K562 (cell line): ENCODE data around the gene ZNF296. TPM values are rescaled to one million over a fixed set of nuclear protein-coding genes. Genes with fewer than 3 reads are reported as not detected.
A peak's percentile ranks its signal among the peaks of the same experiment; 100 is the strongest.

Experiments
- ATAC-seq: fragments of 200-7000 bp; cut with Tn5 transposase; 3 replicates; pipeline ENCODE4 v1.9.1; 2020; ENCODE audit warnings: moderate library complexity
- BruUV-seq: library from RNA; stranded (reverse); fragments of 400-500 nt; replicated peaks from 2 replicates; lab custom pipeline; 2021; lab: Mats Ljungman, UMichigan
- CTCF ChIA-PET: fragments of 300-600 bp; formaldehyde crosslinking; extraction: SDS; loops from one replicate; lab custom pipeline; 2021; ENCODE audit warnings: low intra/inter-chr PET ratio; lab: Yijun Ruan, JAX
- POLR2A ChIA-PET: fragments of 300-600, 350-650 bp; sonication (Branson Sonifier 250); formaldehyde crosslinking; extraction: SDS; loops from one replicate; lab custom pipeline; 2021; ENCODE audit warnings: antibody characterized with exemption, inconsistent platforms; lab: Yijun Ruan, JAX
- DNase-seq, 4 experiments: peaks; one replicate each; pipeline versions ENCODE4 v3.0.0 to v3.0.0-alpha.2; 2011 to 2018; ENCODE audit warnings: low spot score in 3 of 4, mixed read lengths in 3 of 4; ENCODE audit errors: extremely low read depth in 1 of 4
- FAIRE-seq: peaks from 2 replicates; lab custom pipeline; 2011; peaks lifted over from hg19 to GRCh38; lab: Jason Lieb, UNC
- H2AFZ ChIP-seq: 2 replicates; pipeline ENCODE4 v1.6.0; 2011; ENCODE audit warnings: low read depth, low read length, control low read depth, inconsistent platforms
- H3K27ac ChIP-seq: fragments of 200-600 bp; 3 replicates; pipeline ENCODE4 v1.8.0; 2011; ENCODE audit warnings: low read depth, mild to moderate bottlenecking, control low read depth, inconsistent platforms, low read length, moderate library complexity, mixed read lengths; ENCODE audit errors: extremely low read depth
- H3K27me3 ChIP-seq, 2 experiments: fragments of 300-600 bp in 1 of 2; 2 replicates in 1 of 2; 3 replicates in 1 of 2; pipeline versions ENCODE4 v1.6.0 to v1.8.0; 2011; ENCODE audit warnings: inconsistent platforms in 2 of 2, low read length in 2 of 2, mild to moderate bottlenecking in 1 of 2, mixed read lengths in 1 of 2, moderate library complexity in 1 of 2; ENCODE audit not compliant: control insufficient read depth in 2 of 2, insufficient read depth in 2 of 2
- H3K36me3 ChIP-seq: fragments of 300-600 bp; 3 replicates; pipeline ENCODE4 v1.8.0; 2011; ENCODE audit warnings: mild to moderate bottlenecking, low read length, inconsistent platforms; ENCODE audit not compliant: control insufficient read depth, insufficient read depth
- H3K4me1 ChIP-seq, 2 experiments: fragments of 200-600 bp in 1 of 2; replicated peaks in 1 of 2; 2 replicates in 1 of 2; 3 replicates in 1 of 2; pipeline versions ENCODE4 v1.5.1 to v1.8.0; 2011; ENCODE audit warnings: inconsistent platforms in 2 of 2, low read length in 2 of 2, mild to moderate bottlenecking in 1 of 2, mixed read lengths in 1 of 2, moderate library complexity in 1 of 2; ENCODE audit not compliant: control insufficient read depth in 2 of 2, insufficient read depth in 2 of 2
- H3K4me2 ChIP-seq: 2 replicates; pipeline ENCODE4 v1.6.1; 2011; ENCODE audit warnings: low read length, control low read depth, inconsistent platforms, mixed read lengths; ENCODE audit not compliant: insufficient read depth
- H3K4me3 ChIP-seq: fragments of 200-600 bp; sonication (generic), shearing (Covaris generic); 2 replicates; pipeline ENCODE4 v1.5.1; 2016; ENCODE audit warnings: control low read depth, inconsistent platforms
- H3K79me2 ChIP-seq: fragments of 200-600 bp; 3 replicates; pipeline ENCODE4 v1.8.0; 2011; ENCODE audit warnings: low read length, inconsistent platforms; ENCODE audit not compliant: control insufficient read depth, insufficient read depth
- H3K9ac ChIP-seq, 2 experiments: 2 replicates each; pipeline versions ENCODE4 v1.6.0 to v1.6.1; 2011; ENCODE audit warnings: low read depth in 2 of 2, low read length in 2 of 2, control low read depth in 1 of 2, inconsistent platforms in 1 of 2, mild to moderate bottlenecking in 1 of 2, mixed read lengths in 1 of 2; ENCODE audit not compliant: insufficient read depth in 1 of 2
- H3K9me1 ChIP-seq: one replicate; pipeline ENCODE4 v1.6.0; 2011; ENCODE audit warnings: inconsistent platforms, mild to moderate bottlenecking, low read length, moderate library complexity; ENCODE audit not compliant: control insufficient read depth, insufficient read depth
- H3K9me3 ChIP-seq: replicated peaks from 2 replicates; pipeline ENCODE4 v1.5.1; 2011; ENCODE audit warnings: low read depth, low read length, inconsistent platforms; ENCODE audit not compliant: control insufficient read depth, insufficient read depth
- H4K20me1 ChIP-seq: replicated peaks from 2 replicates; pipeline ENCODE4 v1.6.1; 2011; ENCODE audit warnings: low read length, inconsistent platforms, mixed read lengths; ENCODE audit not compliant: control insufficient read depth, insufficient read depth
- CREM ChIP-seq: IDR thresholded peaks from 2 replicates; pipeline ENCODE4 v1.6.1; 2014; ENCODE audit warnings: antibody characterized with exemption, low read depth
- HDAC6 ChIP-seq: IDR thresholded peaks from 2 replicates; pipeline ENCODE4 v1.6.1; 2012; ENCODE audit warnings: low read depth, mild to moderate bottlenecking, control low read depth, inconsistent platforms, low read length, moderate library complexity
- MECOM ChIP-seq: fragments of 250-450 bp; sonication (Bioruptor Pico); IDR thresholded peaks from 2 replicates; pipeline ENCODE4 v1.8.0; 2022; ENCODE audit warnings: inconsistent platforms
- THRAP3 ChIP-seq: fragments of 450-650 bp; IDR thresholded peaks from 2 replicates; pipeline ENCODE4 v1.6.1; 2016; ENCODE audit warnings: mild to moderate bottlenecking, inconsistent platforms, borderline replicate concordance
- ZFP36 ChIP-seq: fragments of 150-350 bp; IDR thresholded peaks from 2 replicates; pipeline ENCODE4 v1.6.1; 2018; ENCODE audit warnings: low read length, low read depth; ENCODE audit not compliant: partially characterized antibody
- ZNF124 ChIP-seq: sonication (generic); formaldehyde crosslinking; IDR thresholded peaks from 2 replicates; pipeline ENCODE4 v1.8.1; 2022; ENCODE audit warnings: missing genetic modification reagents
- WGBS: fragments of 100-300 bp; shearing (Covaris generic); methylation state at CpG from one replicate; pipeline ENCODE4 v1.1.6; 2016; ENCODE audit warnings: low coverage, mixed read lengths; ENCODE audit not compliant: insufficient coverage; ENCODE audit errors: missing lambda C conversion rate; 5-methylcytosine and 5-hydroxymethylcytosine counted together
- in situ Hi-C: fragments of 300-500 bp; cut with MboI; formaldehyde crosslinking; loops from 4 replicates; pipeline ENCODE4 v1.15.0; 2018; ENCODE audit warnings: inconsistent platforms, mixed read lengths
- intact Hi-C: fragments of 100-400 bp; cut with micrococcal nuclease; formaldehyde crosslinking; loops from 2 replicates; pipeline ENCODE4 v1.14.2; 2022
- polyA plus RNA-seq, 8 experiments: library from polyadenylated mRNA; depleted of rRNA in 4 of 8; stranded (reverse) in 5 of 8; unstranded in 3 of 8; fragments of >200 nt; fragmentation: Nextera tagmentation in 2 of 8; fragmentation: Illumina TruSeq in 1 of 8; extraction: Ambion mirVana in 2 of 8; extraction: Trizol in 1 of 8; gene quantifications; 2 replicates each; pipeline versions ENCODE4 v1.2.1 to v1.2.3, GENCODE V29; 2011 to 2014; ENCODE audit warnings: inconsistent platforms in 1 of 8, missing spikeins in 1 of 8
- total RNA-seq, 7 experiments: library from RNA; depleted of rRNA in 6 of 7; stranded (reverse); fragments of >200 nt in 6 of 7; fragmentation: Illumina TruSeq in 2 of 7; extraction: Trizol in 2 of 7; gene quantifications; 2 replicates each; pipeline versions ENCODE4 v1.2.1 to v1.2.3, GENCODE V29; 2011 to 2021; ENCODE audit warnings: low replicate concordance in 1 of 7
- TF ChIP-seq, protein P1 (sequence below): IDR thresholded peaks from 2 replicates; pipeline ENCODE4 v1.6.1; 2016; ENCODE audit warnings: missing genetic modification characterization, missing compliant biosample characterization
- TF ChIP-seq, protein P2 (sequence below): IDR thresholded peaks from 3 replicates; pipeline ENCODE4 v1.6.1; 2011; ENCODE audit warnings: borderline replicate concordance, mild to moderate bottlenecking, moderate library complexity; ENCODE audit not compliant: insufficient read length; ENCODE audit errors: extremely low read depth
- TF ChIP-seq, protein P3 (sequence below): sonication (generic); formaldehyde crosslinking; IDR thresholded peaks from 2 replicates; pipeline ENCODE4 v1.8.1; 2023; ENCODE audit warnings: missing genetic modification reagents, mild to moderate bottlenecking, borderline replicate concordance

ZNF296 gene
- total and polyA plus RNA-seq, 9 of the 15 experiments (the other 6 are each of a cell fraction or from before 2014, with no cell fraction given), result 0.03 to 8.8 (median 0.47) TPM; not detected in 1

DNA sequence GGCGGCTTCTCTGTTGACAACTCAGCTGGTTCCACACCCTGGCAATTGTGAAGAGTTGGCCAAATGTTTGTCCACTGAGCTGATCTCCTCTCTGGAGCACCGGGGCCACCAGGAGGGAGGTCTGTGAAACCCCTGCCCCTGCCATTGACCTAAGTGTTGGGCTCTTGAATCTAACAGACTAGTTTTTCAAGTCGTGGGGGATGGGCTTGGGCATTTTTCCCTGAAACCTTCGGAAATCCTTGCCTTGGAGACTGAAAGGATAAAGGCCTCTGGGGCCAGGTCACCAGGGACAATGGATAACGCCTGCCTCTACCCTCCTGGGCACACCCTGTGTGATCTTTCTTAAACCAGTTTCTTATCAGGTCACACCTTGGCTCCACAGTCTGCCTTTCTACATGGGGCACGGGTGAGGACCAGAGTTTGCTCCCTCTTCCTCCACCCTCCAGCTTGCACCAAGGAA is 3.7 kb upstream of the ZNF296 start:
- Histone ChIP-seq H3K4me1 (peaks cover 23 to 46% of the 10 kb centered on the region in 2 experiments), H3K27ac (peak overlapping the region; percentile 90), H4K20me1 (no peaks in the 10 kb centered on the region; the same call in 1 of the 2 replicates), H3K9ac (peak overlapping the region; percentile 97 to 100), H3K79me2 (peaks cover 66% of the 10 kb centered on the region), H3K9me3 (no peaks in the 10 kb centered on the region), H2AFZ (no peak overlapping the region), H3K36me3 (peaks cover 34% of the 10 kb centered on the region; the same call in 2 of the 3 replicates), H3K9me1 (no peaks in the 10 kb centered on the region), H3K4me2 (peak overlapping the region; percentile 89), H3K4me3 (peak overlapping the region; percentile 92), H3K27me3 (no peaks in the 10 kb centered on the region)
- FAIRE-seq (no peak), DNase-seq (peak in 2 of 4 experiments; percentile 34 to 41), ATAC-seq (no peak)
- CTCF ChIA-PET, result interaction anchor here (0.5 to 0.6 kb wide), 2 partner anchors 99 to 260 kb away, joined by 3 to 4 read pairs; partner anchors contain the start of gene KLC3
- intact Hi-C loops (no loop called here), in situ Hi-C loops (no loop called here)
- no TSS peak for BruUV-seq
- WGBS, result 0% methylated on average over 6 of the region's 6 CpGs
- POLR2A ChIA-PET, result interaction anchor here (0.7 to 0.9 kb wide), 2 partner anchors 13 to 112 kb away, joined by 3 read pairs; no protein-coding TSS in a partner anchor
- TF ChIP-seq, protein P1, sequence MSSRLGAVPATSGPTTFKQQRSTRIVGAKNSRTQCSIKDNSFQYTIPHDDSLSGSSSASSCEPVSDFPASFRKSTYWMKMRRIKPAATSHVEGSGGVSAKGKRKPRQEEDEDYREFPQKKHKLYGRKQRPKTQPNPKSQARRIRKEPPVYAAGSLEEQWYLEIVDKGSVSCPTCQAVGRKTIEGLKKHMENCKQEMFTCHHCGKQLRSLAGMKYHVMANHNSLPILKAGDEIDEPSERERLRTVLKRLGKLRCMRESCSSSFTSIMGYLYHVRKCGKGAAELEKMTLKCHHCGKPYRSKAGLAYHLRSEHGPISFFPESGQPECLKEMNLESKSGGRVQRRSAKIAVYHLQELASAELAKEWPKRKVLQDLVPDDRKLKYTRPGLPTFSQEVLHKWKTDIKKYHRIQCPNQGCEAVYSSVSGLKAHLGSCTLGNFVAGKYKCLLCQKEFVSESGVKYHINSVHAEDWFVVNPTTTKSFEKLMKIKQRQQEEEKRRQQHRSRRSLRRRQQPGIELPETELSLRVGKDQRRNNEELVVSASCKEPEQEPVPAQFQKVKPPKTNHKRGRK (tag), result no peak
- TF ChIP-seq ZNF124 (CRISPR knock-in tag) (no peak), ZFP36 (no peak), THRAP3 (no peak), HDAC6 (no peak), MECOM (CRISPR knock-in tag) (no peak), CREM (no peak)
- TF ChIP-seq, protein P2, sequence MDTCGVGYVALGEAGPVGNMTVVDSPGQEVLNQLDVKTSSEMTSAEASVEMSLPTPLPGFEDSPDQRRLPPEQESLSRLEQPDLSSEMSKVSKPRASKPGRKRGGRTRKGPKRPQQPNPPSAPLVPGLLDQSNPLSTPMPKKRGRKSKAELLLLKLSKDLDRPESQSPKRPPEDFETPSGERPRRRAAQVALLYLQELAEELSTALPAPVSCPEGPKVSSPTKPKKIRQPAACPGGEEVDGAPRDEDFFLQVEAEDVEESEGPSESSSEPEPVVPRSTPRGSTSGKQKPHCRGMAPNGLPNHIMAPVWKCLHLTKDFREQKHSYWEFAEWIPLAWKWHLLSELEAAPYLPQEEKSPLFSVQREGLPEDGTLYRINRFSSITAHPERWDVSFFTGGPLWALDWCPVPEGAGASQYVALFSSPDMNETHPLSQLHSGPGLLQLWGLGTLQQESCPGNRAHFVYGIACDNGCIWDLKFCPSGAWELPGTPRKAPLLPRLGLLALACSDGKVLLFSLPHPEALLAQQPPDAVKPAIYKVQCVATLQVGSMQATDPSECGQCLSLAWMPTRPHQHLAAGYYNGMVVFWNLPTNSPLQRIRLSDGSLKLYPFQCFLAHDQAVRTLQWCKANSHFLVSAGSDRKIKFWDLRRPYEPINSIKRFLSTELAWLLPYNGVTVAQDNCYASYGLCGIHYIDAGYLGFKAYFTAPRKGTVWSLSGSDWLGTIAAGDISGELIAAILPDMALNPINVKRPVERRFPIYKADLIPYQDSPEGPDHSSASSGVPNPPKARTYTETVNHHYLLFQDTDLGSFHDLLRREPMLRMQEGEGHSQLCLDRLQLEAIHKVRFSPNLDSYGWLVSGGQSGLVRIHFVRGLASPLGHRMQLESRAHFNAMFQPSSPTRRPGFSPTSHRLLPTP, result no peak
- TF ChIP-seq, protein P3, sequence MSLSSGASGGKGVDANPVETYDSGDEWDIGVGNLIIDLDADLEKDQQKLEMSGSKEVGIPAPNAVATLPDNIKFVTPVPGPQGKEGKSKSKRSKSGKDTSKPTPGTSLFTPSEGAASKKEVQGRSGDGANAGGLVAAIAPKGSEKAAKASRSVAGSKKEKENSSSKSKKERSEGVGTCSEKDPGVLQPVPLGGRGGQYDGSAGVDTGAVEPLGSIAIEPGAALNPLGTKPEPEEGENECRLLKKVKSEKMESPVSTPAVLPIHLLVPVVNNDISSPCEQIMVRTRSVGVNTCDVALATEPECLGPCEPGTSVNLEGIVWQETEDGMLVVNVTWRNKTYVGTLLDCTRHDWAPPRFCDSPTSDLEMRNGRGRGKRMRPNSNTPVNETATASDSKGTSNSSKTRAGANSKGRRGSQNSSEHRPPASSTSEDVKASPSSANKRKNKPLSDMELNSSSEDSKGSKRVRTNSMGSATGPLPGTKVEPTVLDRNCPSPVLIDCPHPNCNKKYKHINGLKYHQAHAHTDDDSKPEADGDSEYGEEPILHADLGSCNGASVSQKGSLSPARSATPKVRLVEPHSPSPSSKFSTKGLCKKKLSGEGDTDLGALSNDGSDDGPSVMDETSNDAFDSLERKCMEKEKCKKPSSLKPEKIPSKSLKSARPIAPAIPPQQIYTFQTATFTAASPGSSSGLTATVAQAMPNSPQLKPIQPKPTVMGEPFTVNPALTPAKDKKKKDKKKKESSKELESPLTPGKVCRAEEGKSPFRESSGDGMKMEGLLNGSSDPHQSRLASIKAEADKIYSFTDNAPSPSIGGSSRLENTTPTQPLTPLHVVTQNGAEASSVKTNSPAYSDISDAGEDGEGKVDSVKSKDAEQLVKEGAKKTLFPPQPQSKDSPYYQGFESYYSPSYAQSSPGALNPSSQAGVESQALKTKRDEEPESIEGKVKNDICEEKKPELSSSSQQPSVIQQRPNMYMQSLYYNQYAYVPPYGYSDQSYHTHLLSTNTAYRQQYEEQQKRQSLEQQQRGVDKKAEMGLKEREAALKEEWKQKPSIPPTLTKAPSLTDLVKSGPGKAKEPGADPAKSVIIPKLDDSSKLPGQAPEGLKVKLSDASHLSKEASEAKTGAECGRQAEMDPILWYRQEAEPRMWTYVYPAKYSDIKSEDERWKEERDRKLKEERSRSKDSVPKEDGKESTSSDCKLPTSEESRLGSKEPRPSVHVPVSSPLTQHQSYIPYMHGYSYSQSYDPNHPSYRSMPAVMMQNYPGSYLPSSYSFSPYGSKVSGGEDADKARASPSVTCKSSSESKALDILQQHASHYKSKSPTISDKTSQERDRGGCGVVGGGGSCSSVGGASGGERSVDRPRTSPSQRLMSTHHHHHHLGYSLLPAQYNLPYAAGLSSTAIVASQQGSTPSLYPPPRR (CRISPR knock-in tag), result no peak
